HG02973 (cell line): ENCODE results near the gene CYP19A1.

Experiments used
- ATAC-seq: cut with Tn5 transposase; IDR thresholded peaks from one replicate; pipeline ENCODE4 v1.9.1; 2021; ENCODE audit warnings: moderate library complexity; ENCODE audit not compliant: unreplicated experiment

Gene CYP19A1

GRCh38 chr15:51186891-51187290 is 151.5 kb downstream of the CYP19A1 start:
- ATAC-seq = no peak

DNA sequence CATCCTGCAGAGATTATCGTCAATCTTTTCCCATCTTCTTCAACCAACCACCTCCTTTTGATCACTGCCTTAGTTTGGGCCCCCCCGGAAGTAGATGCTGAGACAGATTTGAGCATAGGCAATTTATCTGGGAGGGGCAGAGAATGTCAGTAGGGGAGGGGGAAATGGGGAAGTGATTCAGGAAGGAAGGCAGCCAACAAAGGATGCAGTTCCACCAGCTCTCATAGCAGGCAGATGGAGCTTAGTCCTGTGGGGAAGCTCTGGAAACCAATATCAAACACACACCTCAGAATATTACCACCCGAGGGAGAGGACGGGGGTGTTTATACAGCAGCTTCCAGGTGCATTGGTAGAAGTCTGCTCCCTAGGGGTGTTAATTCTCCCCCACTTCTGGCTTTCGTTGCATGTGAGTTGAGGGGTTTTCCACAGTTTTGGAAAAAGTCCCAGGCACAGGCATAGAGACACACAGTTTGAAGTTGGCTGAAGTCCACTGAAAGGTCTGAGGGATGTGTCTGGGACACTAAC is 152.2 kb downstream of the CYP19A1 start:
- ATAC-seq = no peak

GRCh38 chr15:51185213-51186159 is 152.9 kb downstream of the CYP19A1 start:
- no peak for ATAC-seq

DNA sequence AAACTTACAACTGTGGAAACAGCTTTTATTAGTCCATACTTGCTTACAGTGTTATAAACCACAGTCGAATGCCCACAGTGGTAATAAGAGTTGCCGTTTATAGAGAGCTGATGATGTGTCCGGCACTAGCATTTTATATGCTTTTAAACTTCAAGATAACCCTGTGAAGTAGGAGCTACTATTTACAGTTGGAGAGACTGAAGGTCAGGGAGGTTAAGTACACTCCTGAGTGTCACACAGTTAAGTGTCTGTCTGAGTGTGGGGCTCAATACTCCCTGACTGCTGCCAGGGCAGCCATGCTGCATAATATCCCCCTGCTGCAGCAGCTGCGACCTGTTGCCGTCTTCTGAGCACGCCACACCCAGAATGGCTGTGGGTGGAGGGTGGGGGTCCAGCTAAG is 153.8 kb downstream of the CYP19A1 start:
- ATAC-seq = no peak

DNA sequence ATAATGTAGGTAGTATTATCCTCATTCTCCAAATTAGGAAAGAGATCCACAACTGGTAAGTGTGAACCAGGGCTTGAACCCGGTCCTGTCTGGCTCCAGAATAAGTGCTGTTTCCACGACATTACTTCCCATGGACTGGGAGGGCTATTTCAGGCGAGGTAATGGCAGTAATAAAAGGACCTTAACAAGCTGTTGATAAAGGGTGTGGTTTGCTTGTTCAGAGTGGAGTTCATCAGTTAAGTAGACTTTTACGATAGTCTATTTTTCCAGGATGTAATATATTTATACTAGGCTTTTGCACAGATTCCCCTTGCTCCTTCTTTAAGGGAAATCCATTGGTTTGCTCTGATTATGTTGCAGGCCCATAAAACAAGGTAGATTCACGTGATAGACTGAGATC is 155.3 kb downstream of the CYP19A1 start:
- no peak for ATAC-seq

DNA sequence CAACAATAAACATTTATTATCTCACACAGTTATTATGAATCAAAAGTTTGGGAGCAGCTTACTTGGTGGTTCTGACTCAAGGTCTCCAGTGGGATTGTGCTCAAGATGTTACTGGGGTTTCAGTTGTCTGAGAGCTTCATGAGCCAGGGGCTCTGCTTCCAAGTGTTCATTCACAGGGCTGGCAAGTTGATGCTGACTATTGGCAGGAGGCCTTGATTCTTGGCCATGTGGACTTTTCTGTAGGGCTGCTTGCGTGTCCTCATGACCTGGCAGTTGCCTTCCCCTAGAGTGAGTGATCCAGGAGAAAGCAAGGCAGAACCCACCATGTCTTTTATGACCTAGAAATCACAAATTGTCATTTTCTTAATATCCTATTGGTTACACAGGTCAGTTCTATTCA is 156.5 kb downstream of the CYP19A1 start:
- ATAC-seq = no peak

GRCh38 chr15:51181221-51181620 is 157.2 kb downstream of the CYP19A1 start:
- no peak for ATAC-seq

DNA sequence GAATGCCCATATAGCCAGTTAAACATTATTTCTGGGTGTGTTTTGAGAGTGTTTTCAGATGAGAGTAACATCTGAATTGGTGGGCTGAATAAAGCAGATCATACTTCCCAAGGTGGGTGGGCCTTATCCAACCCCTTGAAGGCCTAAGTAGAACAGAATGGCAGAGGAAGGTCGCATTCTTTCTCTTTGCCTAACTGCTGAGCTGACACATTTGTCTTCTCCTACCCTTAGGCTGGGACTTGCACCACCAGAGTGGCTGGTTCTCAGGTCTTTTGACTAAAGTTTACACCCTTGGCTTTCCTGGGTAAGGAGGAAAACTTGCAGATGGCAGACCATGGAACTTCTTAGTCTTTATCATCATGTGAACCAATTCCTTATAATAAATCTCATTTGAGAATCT is 157.9 kb downstream of the CYP19A1 start:
- ATAC-seq = no peak

GRCh38 chr15:51180011-51180410 is 158.4 kb downstream of the CYP19A1 start:
- no peak for ATAC-seq

- ATAC-seq = no peak
Measured at GRCh38 chr15:51172193-51172592, 166.2 kb downstream of the CYP19A1 start.

- no peak for ATAC-seq
Measured at GRCh38 chr15:51171634-51171932, 166.8 kb downstream of the CYP19A1 start.

- no peak for ATAC-seq
Measured at GRCh38 chr15:51170882-51171633, 167.3 kb downstream of the CYP19A1 start.

GRCh38 chr15:51168700-51169099 is 169.7 kb downstream of the CYP19A1 start:
- ATAC-seq = no peak

GRCh38 chr15:51163843-51164242 is 174.6 kb downstream of the CYP19A1 start:
- no peak for ATAC-seq

- peak; percentile 77 for ATAC-seq
Measured at GRCh38 chr15:51162865-51163762, 175.3 kb downstream of the CYP19A1 start.

DNA sequence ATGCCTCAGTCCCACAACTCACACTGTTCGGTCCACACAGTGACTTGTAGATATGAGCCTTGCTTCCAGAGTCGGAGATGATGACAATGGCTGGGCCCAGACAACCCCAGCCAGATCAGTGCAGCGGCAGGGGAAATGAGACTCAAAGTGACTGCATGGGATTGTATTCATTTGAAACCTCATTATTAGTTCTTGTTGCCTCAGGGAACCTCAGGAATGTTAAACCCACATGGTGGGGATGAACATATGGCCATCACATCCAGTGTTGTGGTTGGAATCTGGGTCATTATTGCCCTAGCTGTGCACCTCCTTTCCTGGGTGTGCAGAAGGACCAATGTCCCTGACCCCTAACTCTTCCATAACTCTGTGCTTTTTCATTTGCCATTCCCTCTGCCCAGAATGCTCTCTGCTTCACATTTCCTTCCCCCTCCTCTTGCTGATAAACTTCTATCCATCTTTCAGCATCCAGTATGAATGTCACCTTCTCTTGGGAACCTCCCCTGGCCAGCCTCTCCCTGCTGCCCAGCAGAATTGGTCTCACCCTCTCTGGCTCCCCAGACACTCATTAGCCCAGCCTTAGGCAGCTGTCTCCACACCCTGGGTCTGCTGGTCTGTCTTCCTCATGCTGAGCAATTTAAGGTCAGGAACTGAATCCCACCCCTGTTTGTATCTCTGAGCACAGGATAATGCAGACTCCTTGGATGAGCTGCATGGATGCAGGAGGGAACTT is 176.7 kb downstream of the CYP19A1 start:
- ATAC-seq = no peak

DNA sequence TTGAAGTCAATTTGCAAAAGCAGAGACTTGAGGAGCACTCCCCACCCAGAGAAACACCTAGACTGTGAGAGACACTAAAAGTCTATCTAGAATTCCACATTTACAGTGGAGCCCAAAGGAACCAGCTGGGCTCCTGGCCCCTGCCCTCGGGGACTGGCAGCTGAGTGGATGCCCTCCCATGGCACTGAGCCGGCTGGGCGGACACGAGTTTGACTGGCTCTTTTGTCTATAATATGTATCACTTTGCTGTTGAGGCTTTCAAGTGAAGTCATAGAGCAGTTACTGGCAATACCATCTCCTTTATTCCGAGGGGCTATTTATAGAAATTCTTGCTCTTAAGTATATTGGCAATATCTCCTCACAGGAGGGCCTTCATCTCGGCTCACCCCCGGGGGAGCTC is 177.9 kb downstream of the CYP19A1 start:
- ATAC-seq = no peak
